ENCODE data around the gene ZNF580. TPM values are rescaled to one million over a fixed set of nuclear protein-coding genes. Genes with fewer than 3 reads are reported as not detected.

ZNF580 gene
- total RNA-seq, 1 donor from 2014 or later: 41.8 TPM

GRCh38 chr19:55636723-55637122 lies 4.1 kb upstream of the ZNF580 start:
- TF ChIP-seq CTCF (conservative IDR thresholded peaks at IDR 0.05): no peak
- Mint-ChIP-seq H3K4me3 (peak overlapping the region; percentile 96), H3K36me3 (ENCODE audit: low read depth) (peaks cover 10% of the 10 kb centered on the region), H3K27me3 (ENCODE audit: low read depth) (peaks cover 8% of the 10 kb centered on the region), H3K4me1 (peaks cover 54% of the 10 kb centered on the region), H3K9me3 (peaks cover 2% of the 10 kb centered on the region), H3K27ac (ENCODE audit: unreplicated experiment) (no peak overlapping the region)
- no peak for DNase-seq (ENCODE audit: low read depth, low spot score)

DNA sequence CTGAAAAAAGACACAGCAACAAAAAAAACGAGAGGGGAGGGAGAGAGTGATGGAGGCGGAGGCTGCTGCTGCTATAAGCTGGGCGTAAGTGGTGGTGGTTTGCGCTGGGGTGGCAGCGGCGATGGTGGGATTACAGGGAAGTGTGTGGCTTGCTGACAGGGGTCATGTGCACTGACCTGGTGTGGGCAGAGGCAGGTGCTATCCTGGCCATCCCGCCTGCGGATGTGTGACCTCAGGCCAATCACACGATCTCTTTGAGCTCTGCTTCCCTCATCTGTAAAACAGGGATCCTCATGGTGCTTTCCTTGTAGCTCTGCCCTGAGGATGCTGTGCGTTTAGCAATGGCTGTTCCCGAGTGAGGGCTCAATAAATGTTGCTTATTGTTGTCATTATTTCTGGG lies 3.3 kb upstream of the ZNF580 start:
- Mint-ChIP-seq H3K9me3 (peaks cover 2% of the 10 kb centered on the region), H3K27ac (ENCODE audit: unreplicated experiment) (peak overlapping the region; percentile 65), H3K4me3 (peak overlapping the region; percentile 96), H3K4me1 (peaks cover 56% of the 10 kb centered on the region), H3K27me3 (ENCODE audit: low read depth) (peaks cover 14% of the 10 kb centered on the region), H3K36me3 (ENCODE audit: low read depth) (peaks cover 10% of the 10 kb centered on the region)
- DNase-seq (ENCODE audit: low read depth, low spot score): no peak
- TF ChIP-seq CTCF (conservative IDR thresholded peaks at IDR 0.05): no peak

GRCh38 chr19:55638864-55639359 lies 1.9 kb upstream of the ZNF580 start:
- peak; percentile 47 for DNase-seq (ENCODE audit: low read depth, low spot score)
- H3K27me3 Mint-ChIP-seq (ENCODE audit: low read depth): peaks cover 21% of the 10 kb centered on the region
- no peak overlapping the region for H3K27ac Mint-ChIP-seq (ENCODE audit: unreplicated experiment)
- TF ChIP-seq CTCF (conservative IDR thresholded peaks at IDR 0.05): peak; percentile 58
- peaks cover 2% of the 10 kb centered on the region for H3K9me3 Mint-ChIP-seq
- peaks cover 16% of the 10 kb centered on the region for H3K36me3 Mint-ChIP-seq (ENCODE audit: low read depth)
- peaks cover 62% of the 10 kb centered on the region for H3K4me1 Mint-ChIP-seq
- H3K4me3 Mint-ChIP-seq: peak overlapping the region; percentile 88

- H3K27ac Mint-ChIP-seq (ENCODE audit: unreplicated experiment): peak overlapping the region; percentile 86
- peaks cover 60% of the 10 kb centered on the region for H3K4me1 Mint-ChIP-seq
- H3K4me3 Mint-ChIP-seq: peak overlapping the region; percentile 96
- peaks cover 16% of the 10 kb centered on the region for H3K36me3 Mint-ChIP-seq (ENCODE audit: low read depth)
- TF ChIP-seq CTCF (conservative IDR thresholded peaks at IDR 0.05): no peak
- H3K27me3 Mint-ChIP-seq (ENCODE audit: low read depth): peaks cover 21% of the 10 kb centered on the region
- H3K9me3 Mint-ChIP-seq: peaks cover 2% of the 10 kb centered on the region
- no peak for DNase-seq (ENCODE audit: low read depth, low spot score)
Observed at GRCh38 chr19:55640043-55640576, 692 bp upstream of the ZNF580 start.

GRCh38 chr19:55641426-55642152 lies 787 bp downstream of the ZNF580 start:
- Mint-ChIP-seq H3K27me3 (ENCODE audit: low read depth) (peaks cover 21% of the 10 kb centered on the region), H3K36me3 (ENCODE audit: low read depth) (peaks cover 19% of the 10 kb centered on the region), H3K4me1 (peaks cover 46% of the 10 kb centered on the region), H3K4me3 (peak overlapping the region; percentile 90), H3K27ac (ENCODE audit: unreplicated experiment) (peak overlapping the region; percentile 66), H3K9me3 (peaks cover 2% of the 10 kb centered on the region)
- no peak for TF ChIP-seq CTCF (conservative IDR thresholded peaks at IDR 0.05)
- no peak for DNase-seq (ENCODE audit: low read depth, low spot score)
